SIG-M5 (cell line): Measurements from ENCODE around the gene ZNF423.

Experiments used
- DNase-seq: peaks from one replicate; lab custom pipeline; 2025; lab: John Stamatoyannopoulos, UW

Gene ZNF423

DNA sequence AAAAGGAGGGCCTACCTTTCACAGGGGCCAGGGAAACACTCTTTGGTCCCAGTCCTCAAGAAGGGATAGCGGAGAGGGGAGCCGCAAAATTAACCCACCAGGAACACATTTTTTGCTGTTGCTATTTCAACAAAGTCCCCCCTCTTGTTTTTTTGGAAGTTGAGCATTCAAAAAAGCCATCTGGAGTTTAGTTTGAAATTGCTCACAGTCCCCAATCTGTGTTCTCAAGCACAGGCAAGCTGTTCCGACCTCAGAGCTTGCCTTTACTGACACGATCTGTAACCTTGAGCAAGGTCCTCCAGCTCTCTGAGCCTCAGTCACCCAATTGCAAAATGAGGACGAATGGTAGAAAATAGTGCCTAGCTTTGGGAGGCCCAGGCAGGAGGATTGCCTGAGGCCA is 131.1 kb downstream of the ZNF423 start:
- no peak for DNase-seq

DNA sequence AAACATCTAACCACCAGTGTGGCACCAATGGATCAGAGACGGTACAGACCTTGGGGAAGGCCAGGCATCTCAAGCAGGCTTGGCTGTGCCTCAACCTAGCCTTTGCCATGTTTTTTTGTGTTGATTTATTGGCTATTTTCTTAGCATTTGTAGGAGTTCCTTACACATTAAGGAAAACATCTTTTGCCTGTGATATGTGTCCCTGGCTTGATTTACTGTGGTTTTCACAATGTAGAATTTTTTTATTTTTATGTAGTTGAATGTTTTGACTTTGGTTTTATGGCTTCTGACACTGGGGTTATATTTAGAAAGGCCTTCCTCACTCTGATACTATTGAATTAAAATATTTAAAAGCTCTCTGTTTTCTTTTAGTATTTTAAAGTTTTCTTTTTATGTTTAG is 132.6 kb downstream of the ZNF423 start:
- DNase-seq: no peak

DNA sequence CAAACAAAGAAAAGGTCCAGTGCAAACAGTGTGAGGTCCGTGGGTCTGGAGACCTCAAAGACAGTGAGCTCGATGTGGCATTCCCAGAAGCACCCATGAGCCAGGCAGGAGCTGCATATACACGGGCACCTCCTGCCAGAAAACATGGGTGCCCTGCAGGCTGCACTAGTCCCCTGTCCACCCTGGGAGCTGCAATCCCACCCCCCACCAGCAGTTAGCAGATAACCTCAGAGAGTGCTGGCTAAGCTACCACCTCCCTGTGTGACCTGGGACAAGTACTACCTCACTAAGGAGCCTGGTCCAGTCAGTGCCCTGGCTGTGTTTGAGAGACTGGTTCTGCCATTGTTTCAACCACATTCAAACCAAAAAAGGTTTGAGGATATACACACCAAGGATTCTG is 135.7 kb downstream of the ZNF423 start:
- no peak for DNase-seq

DNA sequence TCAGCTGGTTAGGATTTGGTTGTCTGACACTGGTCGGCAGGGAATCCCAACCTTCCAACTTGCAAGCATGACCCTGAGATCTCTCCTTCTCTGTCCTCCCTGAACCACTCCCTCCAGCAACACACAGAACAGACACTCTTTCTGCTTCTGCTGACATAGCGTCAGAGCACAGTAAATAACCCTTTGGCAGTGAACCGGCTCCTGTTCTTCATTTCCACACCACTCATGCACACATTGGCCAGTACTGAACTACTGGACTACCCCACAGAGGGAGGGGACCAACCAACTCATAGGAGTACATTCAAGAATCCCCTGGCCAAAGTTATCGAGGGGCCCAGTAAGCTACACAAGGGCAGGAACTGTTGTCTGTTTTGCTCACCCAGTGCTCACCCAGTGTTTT is 138.2 kb downstream of the ZNF423 start:
- DNase-seq: no peak

DNA sequence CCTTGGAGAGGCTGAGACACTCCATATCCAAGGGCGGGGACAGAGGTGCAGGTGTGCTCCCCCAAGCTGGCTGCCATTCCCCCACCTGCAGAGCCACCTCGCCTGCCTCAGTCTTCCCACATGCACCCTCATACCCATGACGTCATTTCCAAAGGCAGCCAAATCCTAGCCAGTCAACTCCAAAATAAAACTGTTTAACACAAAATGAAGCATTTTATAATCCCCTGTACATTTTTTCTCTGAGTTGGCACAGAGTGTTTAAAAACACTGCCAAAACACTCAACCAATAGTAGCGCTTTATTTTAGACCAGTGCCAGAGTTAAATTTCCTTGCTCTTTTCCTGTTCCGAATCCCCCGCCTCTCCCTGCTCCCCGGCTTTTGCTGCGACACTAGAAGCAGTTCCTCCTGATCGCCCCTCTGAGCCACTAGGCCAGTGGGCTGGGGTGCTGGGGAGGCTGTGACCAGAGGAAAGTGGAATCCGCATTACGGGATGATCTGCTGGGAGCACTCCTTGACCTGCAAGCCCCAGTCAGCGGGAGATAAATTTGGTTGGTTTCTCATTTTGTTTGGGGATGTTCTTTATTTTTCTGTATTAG is 139.5 kb downstream of the ZNF423 start:
- no peak for DNase-seq

DNA sequence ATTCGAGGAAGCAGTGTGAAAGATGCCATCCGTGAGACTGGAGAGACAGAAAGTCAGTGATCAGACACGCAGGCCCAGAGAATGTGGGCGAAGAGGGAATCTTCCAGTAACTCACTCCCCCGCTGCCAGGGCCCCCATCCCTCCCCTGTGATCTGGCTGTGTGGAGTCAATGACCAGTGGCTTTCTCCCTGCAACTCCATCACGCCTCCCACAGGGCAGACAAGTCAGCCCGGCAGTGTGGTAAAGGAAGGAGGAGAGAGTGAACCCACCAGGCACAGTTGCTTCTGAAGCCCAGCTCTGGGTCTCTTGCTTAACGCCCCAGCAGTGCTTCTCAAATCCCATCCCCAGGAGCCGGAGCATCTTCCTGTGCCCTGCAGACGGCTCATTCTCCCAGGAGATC is 142.1 kb downstream of the ZNF423 start:
- DNase-seq: no peak

DNA sequence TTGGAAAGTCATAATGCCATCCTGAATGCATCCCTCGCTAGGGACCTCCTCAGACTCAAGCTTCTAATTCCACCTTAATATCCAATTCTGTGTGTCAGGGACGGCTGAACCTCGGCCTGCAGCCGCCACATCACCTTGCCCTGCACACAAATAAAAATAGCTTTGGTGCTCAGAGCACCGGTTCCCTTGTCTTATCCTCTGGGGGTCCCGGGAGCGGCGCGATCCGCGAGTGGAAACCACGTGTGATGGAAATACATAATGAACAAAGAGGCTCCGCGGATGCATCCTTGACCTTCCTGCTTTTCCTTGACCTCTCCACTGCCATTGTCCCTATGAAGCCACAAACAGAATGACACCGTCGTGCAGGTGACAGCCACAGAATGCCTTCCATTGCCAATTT is 143.4 kb downstream of the ZNF423 start:
- DNase-seq: no peak

DNA sequence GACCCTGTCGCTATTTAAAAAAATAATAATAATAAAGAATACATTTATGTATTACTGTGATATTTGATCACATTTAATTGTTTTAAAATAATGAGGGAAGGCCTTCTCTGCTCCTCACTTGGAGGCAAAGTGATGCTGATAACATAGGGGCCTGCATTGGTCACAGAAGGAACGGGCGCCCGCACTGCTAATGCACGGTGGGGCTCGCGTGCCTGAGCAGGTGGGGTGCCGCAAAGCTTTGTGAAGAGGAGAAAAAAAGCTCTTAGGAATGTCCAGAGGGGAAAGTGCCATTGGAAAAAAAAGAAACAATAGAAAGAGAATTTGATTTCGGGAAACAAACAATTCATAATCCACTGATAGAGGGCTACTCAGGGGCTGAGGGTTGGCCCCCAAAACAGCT is 143.8 kb downstream of the ZNF423 start:
- DNase-seq: no peak

DNA sequence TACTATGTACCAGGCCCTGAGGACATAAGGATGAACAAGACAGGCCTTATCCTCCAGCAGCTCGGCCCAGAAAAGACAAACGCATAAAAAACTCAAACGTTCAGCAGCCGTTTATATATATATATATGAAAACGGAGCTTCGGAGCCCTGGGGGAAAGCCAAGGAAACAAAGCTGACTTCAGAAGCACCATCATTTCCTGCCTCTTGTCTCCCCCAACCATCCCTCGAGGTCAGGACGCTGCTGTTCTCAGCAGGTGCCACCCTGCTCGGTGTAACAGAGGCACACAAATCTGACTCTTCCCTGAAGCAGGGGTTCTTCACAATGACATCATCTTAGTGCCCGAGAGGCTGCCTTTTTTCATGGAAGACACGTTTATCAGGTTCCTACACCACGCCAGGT is 146.9 kb downstream of the ZNF423 start:
- DNase-seq: no peak

DNA sequence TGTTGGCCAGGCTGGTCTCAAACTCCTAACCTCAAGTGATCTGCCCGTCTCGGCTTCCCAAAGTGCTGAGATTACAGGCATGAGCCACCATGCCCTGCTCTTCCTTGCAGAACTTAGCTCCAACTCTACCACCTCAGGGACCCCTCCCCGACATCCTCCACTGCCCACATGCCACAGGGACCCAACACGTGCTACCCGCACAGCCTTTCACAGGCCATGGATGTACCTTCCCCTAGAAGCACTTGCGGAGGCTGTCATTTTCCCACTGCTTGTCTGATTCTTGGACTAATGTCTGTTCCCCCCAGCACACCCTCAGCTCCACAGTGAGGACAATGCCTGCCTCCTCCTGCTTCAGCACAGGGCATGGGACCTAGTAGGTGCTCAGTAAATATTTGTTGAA is 147.4 kb downstream of the ZNF423 start:
- DNase-seq: no peak

DNA sequence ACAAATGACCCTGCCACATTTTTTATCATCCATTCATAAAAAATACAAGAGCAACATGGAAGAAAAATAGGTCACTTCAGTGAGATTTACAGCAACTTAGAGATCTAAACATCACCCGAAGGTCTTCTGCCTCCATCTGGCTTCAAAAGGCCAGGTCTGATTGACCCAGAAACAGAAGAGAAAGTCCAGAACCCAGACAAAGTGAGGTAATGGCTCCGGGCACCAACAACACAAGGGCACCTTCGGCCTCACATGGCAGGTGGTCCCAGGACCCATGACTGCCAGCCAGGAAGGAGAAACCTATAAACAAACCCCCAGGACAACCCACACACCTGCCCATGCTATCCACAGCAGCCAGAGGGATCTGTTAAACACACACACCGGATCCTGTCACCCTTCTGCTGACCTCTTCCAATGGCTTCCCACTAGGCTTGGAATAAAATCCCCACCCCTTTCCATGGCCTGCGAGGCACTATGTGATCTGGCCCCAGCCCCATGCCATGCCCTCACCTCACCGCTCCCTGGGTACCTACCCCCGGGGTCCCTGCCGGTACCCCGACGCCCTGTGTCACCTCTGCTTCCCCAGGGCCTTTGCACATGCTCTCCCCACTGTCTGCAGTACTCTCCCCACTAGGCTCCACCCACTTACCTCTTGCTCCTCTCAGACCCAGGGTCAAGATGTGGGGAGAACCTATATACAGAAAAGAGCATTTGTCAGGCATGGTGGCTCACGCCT is 149.1 kb downstream of the ZNF423 start:
- no peak for DNase-seq

DNA sequence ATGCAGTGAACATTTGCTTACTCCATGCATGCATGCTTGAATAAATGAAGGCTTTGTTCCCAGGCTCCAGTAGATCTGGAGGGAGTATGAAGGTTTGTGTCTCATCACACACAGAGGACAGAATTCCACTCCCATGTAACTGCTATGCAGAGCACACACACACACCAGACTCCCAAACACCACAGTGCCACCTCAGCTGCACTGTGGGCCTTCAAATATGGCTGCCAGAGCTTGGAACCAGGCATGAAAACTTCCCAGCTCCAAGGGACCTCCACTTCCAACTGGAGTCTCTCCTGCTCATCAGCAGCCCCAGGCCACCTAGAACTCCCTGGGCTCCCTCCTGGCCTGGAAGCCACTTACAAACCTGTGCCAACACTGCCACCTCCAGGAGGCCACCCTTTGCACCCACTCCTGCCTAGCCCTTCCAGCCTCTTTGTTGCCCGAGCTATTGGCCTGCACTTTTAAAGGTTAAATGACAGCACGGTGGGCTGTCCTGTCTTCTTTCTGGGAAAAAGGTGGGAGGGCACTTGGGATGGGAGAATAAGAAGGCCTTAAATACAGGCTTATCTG is 151.2 kb downstream of the ZNF423 start:
- DNase-seq: no peak

DNA sequence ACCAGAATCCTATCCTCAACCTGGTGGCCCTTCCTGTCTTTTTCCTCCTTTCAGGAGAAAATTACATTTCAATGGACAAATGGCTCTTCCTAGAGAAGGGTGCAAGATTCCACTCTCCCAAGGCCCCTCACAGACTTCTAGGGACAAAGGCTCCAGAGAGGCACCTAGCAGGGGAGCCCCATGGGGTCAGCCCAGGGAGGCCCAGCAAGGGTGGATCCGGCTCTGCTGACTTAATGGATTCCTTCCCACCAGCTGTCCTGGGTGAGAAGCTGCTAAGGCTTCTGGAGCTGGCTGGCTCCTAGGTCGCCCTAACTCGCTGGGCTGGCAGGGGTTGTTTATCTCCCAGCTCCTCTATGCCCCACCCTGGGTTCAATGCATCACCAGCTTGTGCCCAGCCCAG is 152.4 kb downstream of the ZNF423 start:
- no peak for DNase-seq

DNA sequence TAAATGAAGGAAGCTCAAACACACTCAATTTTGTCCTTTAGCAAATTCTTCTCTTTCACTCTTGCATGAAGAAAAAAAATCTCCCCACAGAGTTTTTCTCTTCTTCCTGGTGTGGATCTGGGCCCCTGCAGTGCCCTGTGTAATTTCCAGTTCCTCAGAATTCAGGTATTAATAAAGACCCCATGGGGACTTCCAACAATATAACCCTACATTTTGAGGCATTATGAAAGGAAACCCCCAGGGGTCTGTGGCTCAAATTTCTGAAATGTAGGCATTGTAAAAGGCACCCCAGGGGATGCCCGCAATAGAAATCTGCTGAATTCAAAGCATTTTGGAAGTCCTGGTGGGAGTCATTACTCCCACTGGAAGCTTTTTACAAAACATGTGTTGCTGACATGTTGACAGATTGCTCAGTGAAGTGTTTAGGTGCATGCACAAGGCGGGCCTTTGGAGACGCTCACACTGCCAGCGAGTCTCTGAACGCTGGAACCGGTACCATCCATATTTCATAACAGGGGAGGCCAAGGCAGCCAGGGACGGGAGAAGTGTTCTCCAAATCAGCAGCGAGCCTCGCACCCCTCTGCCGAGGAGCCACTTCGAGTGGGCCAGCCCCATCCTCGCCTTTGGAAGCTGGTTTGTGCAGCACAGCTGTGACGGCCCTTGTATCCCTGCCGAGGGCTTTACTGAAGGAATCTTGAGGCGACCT is 154.0 kb downstream of the ZNF423 start:
- no peak for DNase-seq

DNA sequence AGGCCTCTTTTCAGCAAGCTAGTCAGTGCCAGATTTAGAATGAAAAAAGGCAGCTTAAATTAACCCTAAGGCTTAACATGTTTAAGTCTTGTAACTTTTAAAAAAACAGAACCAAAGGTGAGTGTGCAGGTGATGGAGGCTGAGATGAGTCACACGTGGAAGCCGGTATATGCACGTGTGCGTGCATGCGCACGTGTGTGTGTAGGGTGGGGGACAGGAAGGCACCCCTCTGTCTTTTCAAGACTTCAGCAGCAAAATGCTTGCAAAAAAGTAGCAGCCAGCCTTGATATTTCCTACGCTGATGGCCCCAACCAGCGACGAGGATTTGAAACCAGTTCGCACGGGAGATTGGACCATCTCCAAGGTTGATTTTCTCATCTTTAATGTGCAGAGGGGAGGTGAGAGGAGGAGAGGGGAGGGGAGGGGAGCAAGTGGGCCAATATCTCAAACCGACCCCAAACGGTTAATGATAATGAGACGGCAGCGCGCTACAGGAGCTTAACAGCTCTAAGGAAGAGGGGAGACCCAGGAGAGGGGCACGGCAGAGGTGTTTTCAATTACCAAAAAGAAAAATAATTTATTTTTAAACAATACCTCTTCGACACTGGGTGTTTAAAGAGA is 154.7 kb downstream of the ZNF423 start:
- no peak for DNase-seq

DNA sequence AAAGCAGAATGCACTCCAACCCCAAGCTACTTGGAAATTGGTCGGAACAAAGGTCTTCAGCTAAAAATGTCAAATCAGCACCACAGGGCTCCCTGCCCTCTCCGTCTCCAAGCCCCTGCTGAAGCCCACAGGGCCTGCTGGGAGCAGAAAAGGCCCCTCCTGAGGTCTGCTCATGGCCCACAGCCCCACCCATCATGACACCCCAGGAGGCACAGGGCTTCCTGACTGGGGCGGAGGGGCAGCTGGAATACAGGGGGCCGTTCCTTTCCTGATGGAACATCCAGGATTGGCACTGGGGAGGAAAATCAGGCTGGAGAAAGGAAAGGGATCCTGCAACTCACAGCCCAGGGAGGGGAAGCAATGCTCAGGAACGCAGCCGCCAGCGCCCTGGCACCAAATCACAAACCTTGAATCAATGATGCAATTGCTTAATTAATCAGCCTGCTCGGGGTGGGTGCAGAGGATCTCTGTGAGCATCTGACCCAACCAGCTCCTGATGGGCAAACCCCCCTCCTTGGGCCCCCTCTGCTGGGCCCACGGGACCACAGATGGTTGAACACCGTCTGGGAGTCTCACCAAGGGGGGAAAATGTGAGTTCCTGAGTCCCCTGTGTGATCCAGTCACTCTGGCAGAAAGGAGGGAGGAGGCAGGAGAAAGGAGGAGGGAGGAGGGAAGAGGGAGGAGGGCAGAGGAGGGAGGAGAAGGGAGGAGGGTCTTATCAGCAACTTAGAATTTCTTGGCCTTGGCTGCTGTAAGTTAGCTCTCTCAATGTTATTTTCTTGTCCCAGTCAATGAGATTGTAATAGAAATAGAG is 155.5 kb downstream of the ZNF423 start:
- no peak for DNase-seq

DNA sequence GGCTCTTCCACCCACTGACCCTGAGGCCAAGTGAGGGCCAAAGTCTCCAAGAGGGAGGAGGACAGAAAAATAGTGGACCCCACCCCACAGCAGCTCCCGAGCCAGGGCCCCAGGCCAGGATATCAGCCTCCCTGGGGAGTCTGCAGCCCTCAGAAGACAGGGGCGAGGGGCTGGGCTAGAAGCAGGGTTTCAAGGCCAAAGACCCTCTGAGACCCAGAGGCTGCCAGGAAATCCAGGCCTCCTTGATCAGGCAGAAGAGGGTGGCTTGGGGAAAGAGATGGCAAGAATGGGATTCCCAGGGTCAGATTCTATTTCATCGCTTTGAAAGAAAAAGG is 156.1 kb downstream of the ZNF423 start:
- no peak for DNase-seq

DNA sequence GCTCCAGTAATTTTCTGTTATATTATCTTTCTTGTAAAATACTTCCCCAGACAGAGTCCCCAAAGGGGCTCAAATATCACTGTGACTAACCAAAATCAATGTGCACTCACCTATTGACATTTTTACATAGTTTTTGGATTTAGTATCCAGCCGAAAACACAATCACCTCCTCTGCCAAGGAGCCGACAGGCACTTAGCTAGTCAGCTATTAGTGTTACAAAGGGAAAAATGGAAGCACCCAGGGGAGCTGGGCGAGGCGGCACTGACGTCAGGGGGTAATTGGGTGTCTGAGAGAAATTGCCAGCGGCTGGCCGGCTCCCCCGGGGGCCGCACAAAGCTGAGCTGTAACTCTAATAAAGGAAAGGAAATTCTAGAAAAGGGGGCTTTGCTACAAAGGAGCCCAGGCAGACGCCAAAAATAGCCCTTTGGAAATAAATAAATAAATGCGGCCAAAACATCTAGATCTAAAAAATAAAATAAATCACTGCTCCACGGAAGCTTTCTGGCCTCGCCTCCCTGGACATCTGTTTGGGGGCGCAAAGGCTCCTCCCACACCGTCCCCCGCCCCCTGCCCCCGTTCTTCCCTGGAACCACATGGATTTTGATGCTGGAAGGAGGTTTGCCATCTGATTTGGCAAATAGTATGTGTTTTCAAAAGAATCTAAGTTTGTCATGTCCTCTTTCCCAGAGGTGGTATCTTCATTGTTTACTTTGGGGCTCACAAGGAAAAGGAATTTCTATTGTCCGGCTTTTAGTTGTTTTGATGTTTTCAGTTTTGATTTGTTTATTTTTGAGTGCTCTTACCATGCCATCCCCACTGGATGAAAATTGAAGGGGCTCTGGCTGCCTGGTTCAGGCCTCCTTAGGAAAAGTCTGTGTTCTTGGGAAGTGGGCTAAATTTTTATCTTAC is 156.7 kb downstream of the ZNF423 start:
- DNase-seq: no peak

DNA sequence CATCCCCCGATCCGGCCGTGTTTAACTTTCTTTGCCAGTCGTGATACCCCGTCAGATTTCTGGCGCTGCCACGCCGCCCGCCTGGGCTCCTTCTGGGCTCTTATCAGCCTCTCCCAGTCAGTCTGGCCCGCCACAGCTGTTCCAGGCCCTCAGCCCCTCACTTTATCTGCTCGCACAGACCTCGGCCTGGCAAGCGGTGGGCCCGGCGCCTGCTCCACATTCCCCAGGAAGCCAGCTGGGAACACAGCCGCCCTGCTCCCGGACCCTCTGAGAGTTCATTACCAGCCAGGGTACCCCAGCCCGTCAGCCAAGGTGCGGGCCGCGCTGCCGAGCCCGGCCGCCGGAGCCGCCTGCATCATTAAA is 157.5 kb downstream of the ZNF423 start:
- DNase-seq: no peak

DNA sequence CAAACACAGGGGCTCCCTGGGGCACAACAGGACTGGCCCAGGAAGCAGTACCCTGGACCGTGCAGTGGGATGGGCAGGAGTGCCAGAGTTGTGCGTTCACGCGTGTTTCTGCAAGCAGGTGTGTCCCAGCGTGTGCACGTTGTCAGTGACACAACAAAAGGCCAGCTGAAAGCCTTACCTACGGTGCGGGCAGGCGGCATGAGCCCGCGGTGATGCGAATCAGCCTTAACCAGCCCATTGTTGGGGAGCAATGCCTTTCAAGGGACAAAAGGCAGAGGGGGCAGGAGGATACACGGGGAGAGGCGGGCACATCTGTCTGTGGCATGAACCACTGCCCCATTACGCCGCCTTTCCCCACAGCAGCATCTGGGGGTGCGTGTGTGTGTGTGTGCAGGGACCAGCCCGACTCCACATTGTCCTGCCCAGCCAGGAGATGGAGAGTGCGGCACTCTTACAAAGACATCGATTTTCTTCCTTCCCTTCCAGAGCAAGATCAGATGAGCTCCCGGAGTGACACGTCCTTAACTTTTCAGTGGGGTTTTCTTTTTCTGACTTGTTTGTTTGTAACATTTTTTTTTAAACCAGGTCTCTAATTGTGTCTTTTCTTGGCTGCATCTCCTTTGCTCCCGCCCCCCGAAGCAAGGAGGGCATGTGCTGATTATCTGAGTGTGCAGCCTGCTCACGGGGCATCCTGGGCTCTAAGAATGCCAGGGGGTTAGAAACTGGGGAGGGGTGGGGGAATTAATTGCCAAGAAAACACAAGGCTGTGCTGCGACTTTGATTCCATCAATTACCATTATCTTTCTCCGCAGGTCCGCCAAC is 158.1 kb downstream of the ZNF423 start:
- no peak for DNase-seq
